Measurements from ENCODE around the gene ZNF586.
"Not testable (repeated sequence)": the region's sequence is repeated elsewhere in the genome, so short reads cannot be mapped to it uniquely, and the experiment has no call there.

Gene ZNF586

DNA sequence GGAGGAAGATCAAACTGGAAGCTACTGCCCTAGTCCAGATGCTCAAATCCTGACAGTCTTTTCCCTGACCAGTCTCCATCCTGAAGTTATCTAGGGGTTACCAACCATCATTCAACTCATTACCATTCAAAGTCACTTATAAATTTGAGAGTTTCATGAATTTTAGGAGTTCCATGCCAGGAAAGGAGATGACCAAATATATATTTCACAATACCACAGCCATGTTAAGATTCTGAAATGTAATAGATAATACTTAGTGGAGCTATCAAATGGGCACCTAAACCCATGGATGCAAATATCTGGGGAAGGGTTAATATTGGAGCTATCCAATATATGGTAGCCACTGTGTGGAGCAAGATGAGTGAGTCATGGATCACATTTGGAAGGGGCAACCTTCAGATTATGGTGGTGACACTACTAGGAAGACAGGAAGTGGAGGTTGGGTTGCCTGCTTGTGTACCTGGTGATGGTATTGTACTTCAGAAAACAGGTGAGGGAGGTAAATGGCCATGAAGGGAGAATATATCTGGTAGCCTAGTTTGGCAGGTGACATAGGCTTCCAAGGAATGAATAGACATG, 18.7 kb downstream of the ZNF586 start:
- no peak for DNase-seq (ENCODE audit: extremely low spot score)
- POLR2A ChIA-PET: no interaction called here
- TF ChIP-seq, protein P1, sequence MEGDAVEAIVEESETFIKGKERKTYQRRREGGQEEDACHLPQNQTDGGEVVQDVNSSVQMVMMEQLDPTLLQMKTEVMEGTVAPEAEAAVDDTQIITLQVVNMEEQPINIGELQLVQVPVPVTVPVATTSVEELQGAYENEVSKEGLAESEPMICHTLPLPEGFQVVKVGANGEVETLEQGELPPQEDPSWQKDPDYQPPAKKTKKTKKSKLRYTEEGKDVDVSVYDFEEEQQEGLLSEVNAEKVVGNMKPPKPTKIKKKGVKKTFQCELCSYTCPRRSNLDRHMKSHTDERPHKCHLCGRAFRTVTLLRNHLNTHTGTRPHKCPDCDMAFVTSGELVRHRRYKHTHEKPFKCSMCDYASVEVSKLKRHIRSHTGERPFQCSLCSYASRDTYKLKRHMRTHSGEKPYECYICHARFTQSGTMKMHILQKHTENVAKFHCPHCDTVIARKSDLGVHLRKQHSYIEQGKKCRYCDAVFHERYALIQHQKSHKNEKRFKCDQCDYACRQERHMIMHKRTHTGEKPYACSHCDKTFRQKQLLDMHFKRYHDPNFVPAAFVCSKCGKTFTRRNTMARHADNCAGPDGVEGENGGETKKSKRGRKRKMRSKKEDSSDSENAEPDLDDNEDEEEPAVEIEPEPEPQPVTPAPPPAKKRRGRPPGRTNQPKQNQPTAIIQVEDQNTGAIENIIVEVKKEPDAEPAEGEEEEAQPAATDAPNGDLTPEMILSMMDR (IDR thresholded peaks at IDR 0.05; ENCODE audit: control extremely low read depth, extremely low read depth, low read depth, missing control alignments): no peak
- CTCF ChIA-PET: no interaction called here

DNA sequence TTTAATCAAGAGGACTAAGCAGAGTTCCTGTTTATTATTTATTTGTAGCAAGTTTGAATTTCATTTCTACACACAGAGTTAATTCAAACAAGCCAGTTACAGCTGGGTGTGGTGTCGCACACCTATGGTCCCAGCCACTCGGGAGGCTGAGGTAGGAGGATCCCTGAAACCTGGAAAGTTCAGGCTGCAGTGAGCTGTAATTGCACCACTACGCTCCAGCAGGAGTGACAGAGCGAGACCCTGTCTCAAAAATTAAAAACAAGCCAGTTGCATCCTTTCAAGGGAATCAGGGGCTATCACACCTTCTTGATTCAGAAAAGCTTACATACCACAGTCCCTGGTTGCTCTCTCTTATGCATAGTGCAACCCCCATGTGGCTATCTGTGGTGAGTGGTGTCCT, 19.8 kb downstream of the ZNF586 start:
- POLR2A ChIA-PET: no interaction called here
- TF ChIP-seq, protein P1 (IDR thresholded peaks at IDR 0.05; ENCODE audit: control extremely low read depth, extremely low read depth, low read depth, missing control alignments): no peak
- CTCF ChIA-PET: no interaction called here
- no peak for DNase-seq (ENCODE audit: extremely low spot score)

DNA sequence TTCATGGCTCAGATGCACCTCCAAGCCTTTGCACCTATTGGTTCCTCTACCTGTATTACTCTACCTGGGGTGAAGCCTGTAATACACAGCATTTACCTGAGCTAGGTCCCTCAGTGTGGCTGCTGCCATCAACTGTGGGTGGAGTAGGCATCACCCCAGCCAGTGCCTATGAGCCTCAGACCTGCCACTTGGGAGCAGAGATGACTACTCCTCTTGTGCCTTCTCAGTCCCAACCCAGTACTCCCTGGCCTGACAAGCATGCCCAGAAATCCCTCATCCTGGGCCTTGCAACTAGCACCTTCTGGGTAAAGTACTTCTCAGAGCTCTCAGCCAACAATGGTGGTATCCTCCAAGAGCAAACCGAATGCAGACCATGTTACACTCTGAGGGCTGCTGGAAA, 27.1 kb downstream of the ZNF586 start:
- POLR2A ChIA-PET; DNase-seq (ENCODE audit: extremely low spot score); CTCF ChIA-PET: not testable (repeated sequence)

DNA sequence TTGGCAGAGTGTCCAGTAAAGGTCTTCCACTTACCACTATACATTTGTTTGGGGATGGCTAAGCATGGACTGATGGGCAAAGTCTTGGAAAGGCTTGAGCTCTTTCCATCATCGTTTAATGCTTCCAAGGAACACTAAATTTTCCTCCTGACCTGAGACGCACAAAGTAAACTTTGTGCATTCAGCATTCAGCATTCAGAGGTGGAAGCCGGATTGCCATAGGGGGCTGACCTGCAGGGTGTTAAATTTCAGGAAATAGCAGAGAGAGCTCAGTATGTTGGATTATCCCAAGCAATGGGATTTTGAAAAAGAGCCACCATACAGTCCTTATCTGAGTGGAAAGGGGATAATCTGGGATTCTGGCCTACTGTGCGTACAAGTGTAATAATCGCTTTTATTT, 31.2 kb downstream of the ZNF586 start:
- TF ChIP-seq, protein P1 (IDR thresholded peaks at IDR 0.05; ENCODE audit: control extremely low read depth, extremely low read depth, low read depth, missing control alignments): no peak
- POLR2A ChIA-PET: interaction anchor here (0.6 kb wide), 1 partner anchor 583 kb away, joined by 3 read pairs; no protein-coding TSS in a partner anchor
- no peak for DNase-seq (ENCODE audit: extremely low spot score)
- CTCF ChIA-PET: interaction anchor here (0.8 to 1.5 kb wide), 4 partner anchors 18 to 103 kb away, joined by 3 read pairs; partner anchors contain the start of genes ZNF587 and ZNF587B

DNA sequence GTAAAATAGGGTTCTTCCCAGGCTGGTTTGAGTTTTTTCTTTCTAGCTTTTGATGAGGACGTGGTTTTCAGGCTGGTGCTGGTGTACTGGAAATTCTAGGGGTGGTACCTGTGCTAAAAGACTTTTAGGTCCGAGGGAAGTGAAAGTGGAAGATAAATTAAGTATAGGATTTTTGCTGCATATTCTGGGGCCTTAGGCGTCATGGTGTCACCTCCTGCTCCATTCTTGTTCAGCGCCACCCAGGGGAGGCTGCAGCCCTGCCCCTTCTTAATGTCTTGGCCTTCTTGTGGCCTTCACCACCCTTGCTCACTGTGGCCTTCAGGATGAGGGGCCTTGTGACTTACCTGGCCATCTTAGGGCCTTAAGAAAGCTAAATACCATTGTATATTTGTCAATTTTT, 32.8 kb downstream of the ZNF586 start:
- ChIA-PET POLR2A (no interaction called here), CTCF (interaction anchor here (1.0 kb wide), 1 partner anchor 26 kb away, joined by 3 read pairs; no protein-coding TSS in a partner anchor)
- DNase-seq (ENCODE audit: extremely low spot score): peak; percentile 57
- TF ChIP-seq, protein P1 (IDR thresholded peaks at IDR 0.05; ENCODE audit: control extremely low read depth, extremely low read depth, low read depth, missing control alignments): peak; percentile 38

DNA sequence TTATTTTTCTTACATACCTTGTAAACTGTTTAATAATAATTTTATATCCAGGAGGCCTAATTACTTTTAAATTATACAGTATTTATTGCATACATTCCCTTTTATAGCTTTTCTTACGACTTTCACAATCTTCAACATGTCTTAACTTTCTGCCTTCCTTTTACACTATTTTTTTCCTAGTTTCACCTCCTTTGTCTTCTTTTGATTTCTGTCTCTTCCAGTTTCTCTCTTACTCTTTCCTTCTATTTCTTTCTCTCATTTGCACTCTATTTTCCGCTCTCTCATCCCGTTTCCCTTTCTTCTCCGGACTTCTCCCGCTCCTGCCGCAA, 33.8 kb downstream of the ZNF586 start:
- TF ChIP-seq, protein P1 (IDR thresholded peaks at IDR 0.05; ENCODE audit: control extremely low read depth, extremely low read depth, low read depth, missing control alignments): no peak
- POLR2A ChIA-PET: no interaction called here
- CTCF ChIA-PET: no interaction called here
- DNase-seq (ENCODE audit: extremely low spot score): no peak

DNA sequence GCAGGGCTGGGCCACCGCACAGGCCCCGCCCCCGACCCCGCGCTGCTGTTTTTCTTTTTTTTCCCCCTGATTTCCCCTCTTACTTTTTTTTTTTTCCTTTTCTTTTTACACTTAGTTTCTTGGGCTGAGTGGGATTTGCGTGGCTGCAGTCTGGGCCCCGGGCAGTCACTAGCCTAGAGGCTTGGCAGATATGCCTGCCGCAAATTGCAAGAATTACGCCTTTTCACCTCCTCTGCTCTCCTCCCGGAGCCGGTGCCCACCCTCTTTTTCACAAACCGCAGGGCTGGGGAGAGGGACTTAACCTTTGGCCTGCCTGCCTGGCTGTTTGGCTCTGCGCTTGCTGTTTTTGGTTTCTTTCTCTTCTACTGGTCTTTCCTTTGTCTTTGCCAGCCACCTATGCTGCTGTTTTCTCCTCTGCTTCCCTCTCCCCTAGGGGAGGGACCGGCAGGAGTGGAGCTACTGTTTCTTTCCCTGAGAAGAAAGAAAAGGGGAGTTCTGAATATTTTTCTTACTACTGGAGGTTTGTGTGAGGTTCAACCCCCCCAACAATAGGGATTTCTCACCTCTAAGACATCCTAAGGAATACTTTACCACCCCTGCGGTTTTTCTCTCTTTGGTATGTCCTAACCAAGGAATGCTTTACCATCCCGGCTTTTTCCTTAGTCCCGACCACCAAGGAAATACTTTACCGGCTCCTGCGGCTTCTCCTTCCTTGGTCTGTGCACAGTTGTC, 34.3 kb downstream of the ZNF586 start:
- DNase-seq (ENCODE audit: extremely low spot score): no peak
- CTCF ChIA-PET: no interaction called here
- TF ChIP-seq, protein P1 (IDR thresholded peaks at IDR 0.05; ENCODE audit: control extremely low read depth, extremely low read depth, low read depth, missing control alignments): no peak
- POLR2A ChIA-PET: interaction anchor here (0.5 kb wide), 1 partner anchor 667 kb away, joined by 7 read pairs; no protein-coding TSS in a partner anchor
